ENCODE measurements around the gene PFDN1.

The PFDN1 gene

DNA sequence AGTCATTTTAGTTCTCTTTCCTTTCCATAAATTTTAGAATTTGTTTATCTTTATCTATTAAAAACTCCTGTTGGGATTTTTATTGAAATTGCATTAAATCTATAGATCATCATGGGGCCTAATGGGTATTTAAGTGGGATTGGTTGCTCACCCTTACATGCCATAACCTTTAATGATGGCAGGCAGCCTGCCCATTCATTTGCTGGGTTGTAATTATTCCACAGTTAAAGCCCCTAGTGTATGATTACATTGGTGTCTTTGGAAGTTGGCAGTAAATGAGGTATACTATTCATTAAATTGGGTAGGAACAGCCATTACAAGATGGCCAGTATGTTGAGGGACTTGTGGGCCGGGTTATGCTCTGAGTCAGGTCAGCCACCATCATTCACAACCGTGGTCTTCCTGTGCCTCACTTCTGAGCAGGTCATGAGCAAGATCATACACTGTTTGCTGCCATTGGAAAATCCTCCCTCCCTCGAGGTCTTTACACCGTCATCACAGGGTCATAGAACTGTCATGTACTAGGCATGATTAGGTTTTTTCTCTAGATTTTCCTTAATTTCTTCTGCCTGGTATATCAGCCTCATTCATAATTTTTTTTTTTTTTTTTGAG lies 68.4 kb downstream of the PFDN1 start:
- DNase-seq, result no peak
- WGBS (ENCODE audit: extremely low coverage, insufficient coverage, low lambda C conversion rate), result no CpG with 5 or more reads among the region's 4 CpGs
- Histone ChIP-seq H4K5ac (ENCODE audit: low read length) (no peak overlapping the region), H3K18ac (ENCODE audit: low read length) (no peak overlapping the region), H3K79me1 (ENCODE audit: low read length) (no peaks in the 10 kb centered on the region), H4K8ac (ENCODE audit: low read depth, low read length) (no peak overlapping the region), H3K27ac (ENCODE audit: low read depth, low read length) (no peak overlapping the region), H2AK5ac (ENCODE audit: low read length) (no peak overlapping the region), H3K4me3 (ENCODE audit: low read length) (no peak overlapping the region), H3K9ac (ENCODE audit: low read length) (no peak overlapping the region), H3K36me3 (ENCODE audit: control insufficient read depth, insufficient read depth, low read length) (no peaks in the 10 kb centered on the region), H2BK120ac (ENCODE audit: low read depth, low read length) (no peak overlapping the region), H3K27me3 (ENCODE audit: insufficient read depth, low read length, poor library complexity) (no peaks in the 10 kb centered on the region), H3K4me2 (ENCODE audit: low read length) (no peak overlapping the region), H3K4ac (ENCODE audit: low read depth, low read length) (no peak overlapping the region), H3K56ac (ENCODE audit: low read length) (no peak overlapping the region), H2BK15ac (replicated peaks; ENCODE audit: low read depth) (no peak overlapping the region), H3K23ac (ENCODE audit: low read length) (no peak overlapping the region), H3K4me1 (ENCODE audit: control insufficient read depth, low read depth, low read length) (no peaks in the 10 kb centered on the region), H3K79me2 (ENCODE audit: control insufficient read depth, insufficient read depth, low read length) (no peaks in the 10 kb centered on the region), H2BK5ac (ENCODE audit: low read length) (no peak overlapping the region)

DNA sequence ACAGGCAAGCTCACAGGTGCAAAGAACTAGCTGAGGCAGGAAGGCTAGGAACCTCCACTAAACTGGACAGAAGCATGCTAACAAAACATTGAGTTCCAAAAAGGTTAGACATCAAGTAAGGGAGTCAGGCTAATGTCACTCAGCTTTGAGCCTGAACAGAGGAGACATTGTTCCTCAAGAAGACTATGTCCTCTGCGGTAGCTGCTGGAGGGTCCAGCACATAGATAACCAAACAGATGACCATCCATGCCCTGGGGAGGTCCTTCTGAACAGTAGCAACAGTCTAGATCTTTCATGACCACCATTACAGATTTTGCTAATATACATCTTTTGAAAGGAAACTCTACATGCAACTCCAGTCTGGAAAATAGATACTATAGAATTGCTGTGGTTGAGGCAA lies 70.2 kb downstream of the PFDN1 start:
- WGBS (ENCODE audit: extremely low coverage, insufficient coverage, low lambda C conversion rate), result no CpG with 5 or more reads among the region's 1 CpG
- no peak overlapping the region for H2BK5ac ChIP-seq (ENCODE audit: low read length)
- H3K4me3 ChIP-seq (ENCODE audit: low read length), result no peak overlapping the region
- H3K18ac ChIP-seq (ENCODE audit: low read length), result no peak overlapping the region
- H3K9ac ChIP-seq (ENCODE audit: low read length), result no peak overlapping the region
- no peak overlapping the region for H2BK120ac ChIP-seq (ENCODE audit: low read depth, low read length)
- H3K4ac ChIP-seq (ENCODE audit: low read depth, low read length), result no peak overlapping the region
- no peak overlapping the region for H2BK15ac ChIP-seq (replicated peaks; ENCODE audit: low read depth)
- H4K5ac ChIP-seq (ENCODE audit: low read length), result no peak overlapping the region
- DNase-seq, result no peak
- no peak overlapping the region for H3K27ac ChIP-seq (ENCODE audit: low read depth, low read length)
- no peaks in the 10 kb centered on the region for H3K79me2 ChIP-seq (ENCODE audit: control insufficient read depth, insufficient read depth, low read length)
- H4K8ac ChIP-seq (ENCODE audit: low read depth, low read length), result no peak overlapping the region
- no peaks in the 10 kb centered on the region for H3K27me3 ChIP-seq (ENCODE audit: insufficient read depth, low read length, poor library complexity)
- H3K23ac ChIP-seq (ENCODE audit: low read length), result no peak overlapping the region
- H3K4me1 ChIP-seq (ENCODE audit: control insufficient read depth, low read depth, low read length), result no peaks in the 10 kb centered on the region
- H3K4me2 ChIP-seq (ENCODE audit: low read length), result no peak overlapping the region
- no peaks in the 10 kb centered on the region for H3K79me1 ChIP-seq (ENCODE audit: low read length)
- no peak overlapping the region for H3K56ac ChIP-seq (ENCODE audit: low read length)
- no peak overlapping the region for H2AK5ac ChIP-seq (ENCODE audit: low read length)
- H3K36me3 ChIP-seq (ENCODE audit: control insufficient read depth, insufficient read depth, low read length), result no peaks in the 10 kb centered on the region

DNA sequence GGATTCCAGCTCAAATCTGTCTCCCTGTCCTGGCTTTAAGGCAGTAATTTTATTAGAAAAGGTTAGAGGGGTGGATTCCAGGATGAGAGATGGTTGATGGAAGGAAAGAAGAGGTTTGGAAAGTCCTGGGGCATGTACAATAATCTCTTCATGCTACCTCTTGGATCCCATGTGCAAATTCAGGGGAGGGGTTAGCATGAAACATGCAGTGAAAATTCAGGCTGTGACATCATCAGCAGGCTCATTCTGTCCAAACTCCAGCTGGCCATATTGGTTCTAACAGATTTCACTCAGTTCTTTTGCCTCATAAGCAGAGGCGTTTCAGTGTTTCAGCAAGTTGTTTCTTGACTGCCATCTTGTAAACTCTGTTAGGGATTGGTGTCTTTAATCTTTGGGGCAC lies 72.5 kb downstream of the PFDN1 start:
- no peaks in the 10 kb centered on the region for H3K27me3 ChIP-seq (ENCODE audit: insufficient read depth, low read length, poor library complexity)
- no peaks in the 10 kb centered on the region for H3K79me1 ChIP-seq (ENCODE audit: low read length)
- H3K23ac ChIP-seq (ENCODE audit: low read length), result no peak overlapping the region
- H3K27ac ChIP-seq (ENCODE audit: low read depth, low read length), result no peak overlapping the region
- no CpG with 5 or more reads among the region's 1 CpG for WGBS (ENCODE audit: extremely low coverage, insufficient coverage, low lambda C conversion rate)
- no peaks in the 10 kb centered on the region for H3K4me1 ChIP-seq (ENCODE audit: control insufficient read depth, low read depth, low read length)
- no peak overlapping the region for H2AK5ac ChIP-seq (ENCODE audit: low read length)
- no peak overlapping the region for H3K4ac ChIP-seq (ENCODE audit: low read depth, low read length)
- H4K8ac ChIP-seq (ENCODE audit: low read depth, low read length), result no peak overlapping the region
- no peak overlapping the region for H3K18ac ChIP-seq (ENCODE audit: low read length)
- no peak overlapping the region for H3K4me2 ChIP-seq (ENCODE audit: low read length)
- H2BK5ac ChIP-seq (ENCODE audit: low read length), result no peak overlapping the region
- H3K79me2 ChIP-seq (ENCODE audit: control insufficient read depth, insufficient read depth, low read length), result no peaks in the 10 kb centered on the region
- H2BK15ac ChIP-seq (replicated peaks; ENCODE audit: low read depth), result no peak overlapping the region
- no peak overlapping the region for H3K4me3 ChIP-seq (ENCODE audit: low read length)
- no peak overlapping the region for H3K9ac ChIP-seq (ENCODE audit: low read length)
- H2BK120ac ChIP-seq (ENCODE audit: low read depth, low read length), result no peak overlapping the region
- no peak overlapping the region for H3K56ac ChIP-seq (ENCODE audit: low read length)
- H3K36me3 ChIP-seq (ENCODE audit: control insufficient read depth, insufficient read depth, low read length), result no peaks in the 10 kb centered on the region
- no peak for DNase-seq
- H4K5ac ChIP-seq (ENCODE audit: low read length), result no peak overlapping the region

DNA sequence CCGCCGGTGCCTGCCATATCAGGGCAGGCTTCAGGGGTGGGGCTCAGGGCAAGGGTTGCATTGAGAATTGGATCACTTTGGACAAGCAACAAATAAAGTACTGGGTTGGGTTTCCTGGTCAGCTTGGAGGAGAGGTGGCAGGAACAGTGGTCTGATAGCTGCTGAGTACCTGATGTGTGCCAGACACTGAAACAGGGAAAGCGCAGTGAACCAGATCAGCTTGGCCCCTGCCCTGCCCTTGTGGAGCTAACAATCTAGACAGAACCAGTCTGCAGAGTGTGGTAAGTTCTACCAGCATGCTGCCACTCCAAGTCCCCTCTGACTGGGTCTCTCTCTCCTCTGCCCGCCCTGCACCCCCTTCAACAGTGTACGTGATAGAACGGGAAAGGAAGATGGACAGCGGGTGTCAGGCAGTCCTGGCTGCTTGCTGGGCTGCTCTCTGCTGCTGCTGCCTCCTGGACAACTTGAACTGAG lies 74.5 kb downstream of the PFDN1 start:
- Histone ChIP-seq H3K4me3 (ENCODE audit: low read length) (no peak overlapping the region), H3K79me2 (ENCODE audit: control insufficient read depth, insufficient read depth, low read length) (no peaks in the 10 kb centered on the region), H4K8ac (ENCODE audit: low read depth, low read length) (no peak overlapping the region), H3K56ac (ENCODE audit: low read length) (no peak overlapping the region), H3K4me2 (ENCODE audit: low read length) (no peak overlapping the region), H3K79me1 (ENCODE audit: low read length) (no peaks in the 10 kb centered on the region), H3K36me3 (ENCODE audit: control insufficient read depth, insufficient read depth, low read length) (no peaks in the 10 kb centered on the region), H2BK5ac (ENCODE audit: low read length) (no peak overlapping the region), H3K27me3 (ENCODE audit: insufficient read depth, low read length, poor library complexity) (no peaks in the 10 kb centered on the region), H3K4me1 (ENCODE audit: control insufficient read depth, low read depth, low read length) (no peaks in the 10 kb centered on the region), H3K9ac (ENCODE audit: low read length) (no peak overlapping the region), H4K5ac (ENCODE audit: low read length) (no peak overlapping the region), H3K18ac (ENCODE audit: low read length) (no peak overlapping the region), H2AK5ac (ENCODE audit: low read length) (no peak overlapping the region), H3K23ac (ENCODE audit: low read length) (no peak overlapping the region), H2BK120ac (ENCODE audit: low read depth, low read length) (no peak overlapping the region), H3K27ac (ENCODE audit: low read depth, low read length) (no peak overlapping the region), H3K4ac (ENCODE audit: low read depth, low read length) (no peak overlapping the region), H2BK15ac (replicated peaks; ENCODE audit: low read depth) (no peak overlapping the region)
- WGBS (ENCODE audit: extremely low coverage, insufficient coverage, low lambda C conversion rate), result no CpG with 5 or more reads among the region's 7 CpGs
- DNase-seq, result no peak

DNA sequence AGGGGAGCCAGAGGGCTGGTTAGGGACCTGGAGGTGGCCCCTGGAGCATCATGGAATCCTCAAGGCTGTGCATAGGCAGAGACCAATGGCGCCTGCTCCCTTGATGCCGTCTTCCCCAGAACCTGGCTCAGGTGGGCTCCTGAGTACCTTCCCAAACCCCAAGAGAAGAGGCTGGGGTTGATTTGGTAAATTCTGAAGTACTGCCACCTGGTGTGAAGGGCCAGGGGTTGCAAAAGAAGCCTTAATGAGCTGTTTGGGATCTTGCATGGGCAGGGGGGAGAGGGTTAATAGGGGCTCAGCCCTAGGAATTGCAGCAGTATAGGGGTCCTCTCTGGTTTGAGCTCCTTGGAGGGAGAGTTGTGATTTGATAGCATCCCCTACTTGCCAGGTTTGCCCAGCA lies 75.9 kb downstream of the PFDN1 start:
- Histone ChIP-seq H2BK15ac (replicated peaks; ENCODE audit: low read depth) (no peak overlapping the region), H3K4ac (ENCODE audit: low read depth, low read length) (no peak overlapping the region), H3K56ac (ENCODE audit: low read length) (no peak overlapping the region), H2BK5ac (ENCODE audit: low read length) (no peak overlapping the region), H3K4me1 (ENCODE audit: control insufficient read depth, low read depth, low read length) (no peaks in the 10 kb centered on the region), H3K4me3 (ENCODE audit: low read length) (no peak overlapping the region), H3K27ac (ENCODE audit: low read depth, low read length) (no peak overlapping the region), H3K36me3 (ENCODE audit: control insufficient read depth, insufficient read depth, low read length) (no peaks in the 10 kb centered on the region), H4K5ac (ENCODE audit: low read length) (no peak overlapping the region), H3K79me1 (ENCODE audit: low read length) (no peaks in the 10 kb centered on the region), H3K18ac (ENCODE audit: low read length) (no peak overlapping the region), H3K79me2 (ENCODE audit: control insufficient read depth, insufficient read depth, low read length) (no peaks in the 10 kb centered on the region), H4K8ac (ENCODE audit: low read depth, low read length) (no peak overlapping the region), H3K23ac (ENCODE audit: low read length) (no peak overlapping the region), H3K4me2 (ENCODE audit: low read length) (no peak overlapping the region), H3K27me3 (ENCODE audit: insufficient read depth, low read length, poor library complexity) (no peaks in the 10 kb centered on the region), H2AK5ac (ENCODE audit: low read length) (no peak overlapping the region), H2BK120ac (ENCODE audit: low read depth, low read length) (no peak overlapping the region), H3K9ac (ENCODE audit: low read length) (no peak overlapping the region)
- DNase-seq, result no peak
- WGBS (ENCODE audit: extremely low coverage, insufficient coverage, low lambda C conversion rate), result no CpG with 5 or more reads among the region's 2 CpGs

DNA sequence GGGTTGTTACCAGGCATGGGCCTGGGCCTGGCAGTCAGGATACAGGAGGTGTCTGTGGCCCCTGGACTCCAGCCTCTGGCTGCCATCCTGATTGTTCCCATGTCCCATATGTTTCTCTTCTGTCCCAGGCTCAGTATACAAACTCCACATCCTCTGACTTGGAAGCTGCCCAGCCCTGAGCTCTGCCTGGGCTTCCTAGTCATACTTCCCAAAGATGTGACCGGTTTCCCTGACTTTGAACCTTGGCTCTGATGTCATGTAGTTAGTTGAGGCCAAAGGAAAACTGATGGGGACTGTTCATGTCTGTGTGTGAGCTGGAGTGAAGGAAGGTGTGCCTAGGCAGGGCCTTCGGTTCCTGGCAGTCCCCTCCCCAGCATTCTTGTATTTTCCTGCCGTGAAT lies 77.5 kb downstream of the PFDN1 start:
- no peak overlapping the region for H2AK5ac ChIP-seq (ENCODE audit: low read length)
- no peak overlapping the region for H4K8ac ChIP-seq (ENCODE audit: low read depth, low read length)
- no peak overlapping the region for H3K18ac ChIP-seq (ENCODE audit: low read length)
- DNase-seq, result no peak
- H3K4me3 ChIP-seq (ENCODE audit: low read length), result no peak overlapping the region
- H2BK5ac ChIP-seq (ENCODE audit: low read length), result no peak overlapping the region
- H3K36me3 ChIP-seq (ENCODE audit: control insufficient read depth, insufficient read depth, low read length), result no peaks in the 10 kb centered on the region
- H3K4ac ChIP-seq (ENCODE audit: low read depth, low read length), result no peak overlapping the region
- no peak overlapping the region for H2BK15ac ChIP-seq (replicated peaks; ENCODE audit: low read depth)
- no peaks in the 10 kb centered on the region for H3K27me3 ChIP-seq (ENCODE audit: insufficient read depth, low read length, poor library complexity)
- H3K79me2 ChIP-seq (ENCODE audit: control insufficient read depth, insufficient read depth, low read length), result no peaks in the 10 kb centered on the region
- no peak overlapping the region for H3K56ac ChIP-seq (ENCODE audit: low read length)
- H4K5ac ChIP-seq (ENCODE audit: low read length), result no peak overlapping the region
- no peak overlapping the region for H3K4me2 ChIP-seq (ENCODE audit: low read length)
- no peaks in the 10 kb centered on the region for H3K79me1 ChIP-seq (ENCODE audit: low read length)
- H3K27ac ChIP-seq (ENCODE audit: low read depth, low read length), result no peak overlapping the region
- no CpG with 5 or more reads among the region's 3 CpGs for WGBS (ENCODE audit: extremely low coverage, insufficient coverage, low lambda C conversion rate)
- no peak overlapping the region for H3K23ac ChIP-seq (ENCODE audit: low read length)
- no peak overlapping the region for H3K9ac ChIP-seq (ENCODE audit: low read length)
- peaks cover 1% of the 10 kb centered on the region for H3K4me1 ChIP-seq (ENCODE audit: control insufficient read depth, low read depth, low read length)
- no peak overlapping the region for H2BK120ac ChIP-seq (ENCODE audit: low read depth, low read length)

Data from mesendoderm (in vitro differentiated cells).